ENCODE results near the gene ZNRF1. TPM values are rescaled to one million over a fixed set of nuclear protein-coding genes. Genes with fewer than 3 reads are reported as not detected.

ZNRF1 gene
- total RNA-seq, 4 donors from 2014 or later = 18.2 to 28.3 (median 23.6) TPM

GRCh38 chr16:75035410-75035968 lies 36.7 kb downstream of the ZNRF1 start:
- no peaks in the 10 kb centered on the region for H3K36me3 ChIP-seq
- H3K27me3 ChIP-seq = no peaks in the 10 kb centered on the region
- intact Hi-C loops (cut with DNase I) = no loop called here
- peaks cover 0 to 15% (median 4%) of the 10 kb centered on the region in 4 donors for H3K9me3 ChIP-seq
- H3K4me1 ChIP-seq = peaks cover 0 to 7% (median 3%) of the 10 kb centered on the region in 4 donors
- DNase-seq (ENCODE audit: extremely low spot score) = no peak
- no peak overlapping the region for H3K4me3 ChIP-seq
- 88% methylated on average over 9 of the region's 9 CpGs for WGBS
- TF ChIP-seq EP300 (IDR thresholded peaks at IDR 0.05) (no peak), CTCF (IDR thresholded peaks at IDR 0.05) (no peak), POLR2A (IDR thresholded peaks at IDR 0.05; ENCODE audit: low read depth) (no peak), POLR2AphosphoS5 (IDR thresholded peaks at IDR 0.05) (no peak)
- H3K27ac ChIP-seq (replicated peaks in 1 of 4) = no peak overlapping the region

- Histone ChIP-seq H3K9me3 (peaks cover 0 to 15% (median 4%) of the 10 kb centered on the region in 4 donors), H3K4me1 (peaks cover 8 to 17% (median 13%) of the 10 kb centered on the region in 4 donors), H3K36me3 (no peaks in the 10 kb centered on the region), H3K27me3 (no peaks in the 10 kb centered on the region), H3K4me3 (no peak overlapping the region), H3K27ac (replicated peaks in 1 of 4) (no peak overlapping the region)
- WGBS = 86% methylated on average over 3 of the region's 3 CpGs
- TF ChIP-seq POLR2A (IDR thresholded peaks at IDR 0.05; ENCODE audit: low read depth) (no peak), EP300 (IDR thresholded peaks at IDR 0.05) (no peak), POLR2AphosphoS5 (IDR thresholded peaks at IDR 0.05) (no peak), CTCF (IDR thresholded peaks at IDR 0.05) (no peak)
- intact Hi-C loops (cut with DNase I) = no loop called here
- no peak for DNase-seq (ENCODE audit: extremely low spot score)
Measured at GRCh38 chr16:75038036-75038858, 39.4 kb downstream of the ZNRF1 start.

GRCh38 chr16:75039941-75040340 lies 41.1 kb downstream of the ZNRF1 start:
- no peak for DNase-seq (ENCODE audit: extremely low spot score)
- H3K4me1 ChIP-seq = peaks cover 24 to 31% (median 27%) of the 10 kb centered on the region in 4 donors
- WGBS = 66% methylated on average over 6 of the region's 6 CpGs
- no peak overlapping the region for H3K27ac ChIP-seq (replicated peaks in 1 of 4)
- intact Hi-C loops (cut with DNase I) = no loop called here
- TF ChIP-seq POLR2A (IDR thresholded peaks at IDR 0.05; ENCODE audit: low read depth) = no peak
- no peak for TF ChIP-seq POLR2AphosphoS5 (IDR thresholded peaks at IDR 0.05)
- TF ChIP-seq EP300 (IDR thresholded peaks at IDR 0.05) = no peak
- TF ChIP-seq CTCF (IDR thresholded peaks at IDR 0.05) = no peak
- H3K4me3 ChIP-seq = no peak overlapping the region
- no peaks in the 10 kb centered on the region for H3K36me3 ChIP-seq
- H3K9me3 ChIP-seq = peaks cover 0 to 15% (median 4%) of the 10 kb centered on the region in 4 donors
- no peaks in the 10 kb centered on the region for H3K27me3 ChIP-seq

- H3K36me3 ChIP-seq = no peaks in the 10 kb centered on the region
- H3K9me3 ChIP-seq = peaks cover 0 to 12% (median 4%) of the 10 kb centered on the region in 4 donors
- peaks cover 40 to 53% (median 45%) of the 10 kb centered on the region in 4 donors for H3K4me1 ChIP-seq
- peak overlapping the region; percentile 42 to 60 (median 50) for H3K27ac ChIP-seq (replicated peaks in 1 of 4)
- TF ChIP-seq POLR2A (IDR thresholded peaks at IDR 0.05; ENCODE audit: low read depth) = no peak
- TF ChIP-seq CTCF (IDR thresholded peaks at IDR 0.05) = no peak
- 41% methylated on average over 8 of the region's 8 CpGs for WGBS
- H3K27me3 ChIP-seq = no peaks in the 10 kb centered on the region
- no peak overlapping the region for H3K4me3 ChIP-seq
- no peak for DNase-seq (ENCODE audit: extremely low spot score)
- intact Hi-C loops (cut with DNase I) = no loop called here
Measured at GRCh38 chr16:75042426-75043174, 43.8 kb downstream of the ZNRF1 start.
